NK-92 (cell line): ENCODE measurements around the gene MAST3.

ENCODE experiments used
- DNase-seq: peaks from one replicate; lab custom pipeline; 2025; ENCODE audit not compliant: unreplicated experiment; lab: John Stamatoyannopoulos, UW

Gene MAST3

DNA sequence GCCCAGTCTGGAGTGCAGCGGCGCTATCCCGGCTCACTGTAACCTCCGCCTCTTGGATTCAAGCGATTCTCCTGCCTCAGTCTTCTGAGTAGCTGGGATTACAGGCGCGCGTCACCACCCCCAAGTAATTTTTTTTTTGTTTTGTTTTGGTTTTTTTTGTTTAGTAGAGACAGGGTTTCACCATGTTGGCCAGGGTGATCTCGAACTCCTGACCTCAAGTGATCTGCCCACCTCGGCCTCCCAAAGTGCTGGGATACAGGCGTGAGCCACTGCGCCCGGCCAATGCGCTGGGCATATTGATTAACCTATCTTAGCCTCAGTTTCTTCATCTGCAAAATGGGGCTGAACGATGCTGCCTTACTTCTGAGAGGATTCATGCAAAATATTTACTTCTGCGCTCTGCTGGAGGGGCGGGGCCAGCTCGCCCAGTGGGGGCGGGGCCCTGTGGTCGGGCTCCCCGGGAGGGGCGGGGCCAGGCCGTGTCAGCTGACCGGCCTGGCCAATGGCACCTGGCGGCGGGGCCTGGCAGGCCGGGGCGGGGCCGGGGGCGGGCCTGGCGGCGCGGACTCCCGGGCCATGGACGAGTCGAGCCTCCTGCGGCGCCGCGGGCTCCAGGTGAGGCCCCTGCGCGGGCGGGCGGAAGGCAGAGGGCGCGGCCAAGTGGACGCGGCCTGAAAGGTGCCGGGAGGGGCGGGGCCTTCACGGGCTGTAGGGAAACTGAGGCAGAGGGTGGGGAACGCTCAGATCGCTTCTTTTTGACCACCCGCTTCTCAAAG, at the start of gene MAST3:
MAST3 (plus strand) TSS at position 562 of the 776 bp plus-strand sequence; CDS start at position 577, 15 bp downstream.
- DNase-seq, result no peak

- DNase-seq, result no peak
Measured at GRCh38 chr19:18049385-18049784, 48.2 kb upstream of the MAST3 start.

- DNase-seq, result no peak
Measured at GRCh38 chr19:18051887-18052286, 45.7 kb upstream of the MAST3 start.

DNA sequence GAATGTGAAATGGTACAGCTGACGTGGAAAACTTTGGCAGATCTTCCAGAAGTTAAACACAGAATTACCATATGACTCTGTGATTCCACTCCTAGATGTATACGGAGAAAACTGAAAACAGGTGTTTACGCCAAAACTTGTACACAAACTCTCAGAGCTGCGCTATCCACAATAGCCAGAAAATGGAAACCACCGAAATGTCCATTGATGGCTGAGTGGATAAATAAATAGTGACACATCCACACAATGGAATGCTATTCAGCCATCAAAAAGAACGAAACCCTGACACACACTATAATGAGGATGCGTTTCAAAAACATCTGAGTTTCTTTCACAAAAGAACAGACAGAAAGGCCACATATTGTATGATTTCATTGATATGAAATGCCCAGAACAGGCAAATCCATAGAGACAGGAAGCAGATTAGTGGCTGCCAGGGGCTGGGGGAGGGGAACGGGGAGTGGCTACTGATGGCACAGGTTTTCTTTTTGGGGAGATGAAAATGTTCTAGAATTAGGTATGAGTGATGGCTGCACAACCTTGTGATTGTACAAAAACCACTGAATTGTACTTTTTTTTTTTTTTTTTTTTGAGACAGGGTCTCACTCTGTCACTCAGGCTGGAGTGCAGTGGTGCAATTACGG, 43.9 kb upstream of the MAST3 start:
- no peak for DNase-seq

GRCh38 chr19:18055967-18056366, 41.6 kb upstream of the MAST3 start:
- DNase-seq, result no peak

- DNase-seq, result no peak
Measured at GRCh38 chr19:18057557-18057956, 40.0 kb upstream of the MAST3 start.

GRCh38 chr19:18058208-18059009, 39.2 kb upstream of the MAST3 start:
- no peak for DNase-seq

DNA sequence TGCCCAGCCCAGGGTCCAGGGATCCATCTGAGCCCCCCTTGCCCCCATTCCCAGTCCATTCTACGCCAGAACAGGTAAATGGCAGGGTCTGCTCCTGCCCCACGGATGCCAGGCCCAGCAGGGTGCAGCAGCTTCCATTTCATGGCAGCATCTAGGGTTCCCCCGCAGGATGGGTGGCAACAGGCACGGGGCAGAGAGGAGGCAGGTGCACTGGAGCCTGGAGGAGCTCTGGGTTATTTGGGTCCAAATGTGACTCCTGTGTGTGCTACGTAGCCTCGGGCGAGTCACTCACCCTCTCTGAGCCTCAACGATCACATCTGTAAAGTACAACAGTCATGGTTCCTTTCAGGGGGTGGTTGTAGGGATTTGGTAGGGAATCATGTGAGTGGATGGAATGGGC, 38.3 kb upstream of the MAST3 start:
- DNase-seq, result no peak

DNA sequence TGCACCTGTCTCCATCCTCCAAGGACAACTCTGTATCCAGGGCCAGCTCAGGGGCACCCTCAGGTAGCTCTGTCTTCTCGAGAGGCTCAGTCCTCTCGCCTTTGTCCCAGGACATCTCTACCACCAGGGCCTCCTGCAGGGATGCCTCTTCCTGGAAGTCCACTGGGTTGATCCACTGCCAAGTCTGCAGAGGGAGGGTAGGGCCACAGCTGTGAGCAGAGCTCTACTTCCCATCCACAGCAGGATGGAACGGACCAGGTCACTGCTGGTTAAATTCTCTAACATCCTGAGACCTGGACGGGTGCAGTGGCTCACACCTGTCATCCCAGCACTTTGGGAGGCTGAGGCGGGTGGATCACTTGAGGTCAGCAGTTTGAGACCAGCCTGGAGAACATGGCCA, 37.7 kb upstream of the MAST3 start:
- DNase-seq, result no peak

DNA sequence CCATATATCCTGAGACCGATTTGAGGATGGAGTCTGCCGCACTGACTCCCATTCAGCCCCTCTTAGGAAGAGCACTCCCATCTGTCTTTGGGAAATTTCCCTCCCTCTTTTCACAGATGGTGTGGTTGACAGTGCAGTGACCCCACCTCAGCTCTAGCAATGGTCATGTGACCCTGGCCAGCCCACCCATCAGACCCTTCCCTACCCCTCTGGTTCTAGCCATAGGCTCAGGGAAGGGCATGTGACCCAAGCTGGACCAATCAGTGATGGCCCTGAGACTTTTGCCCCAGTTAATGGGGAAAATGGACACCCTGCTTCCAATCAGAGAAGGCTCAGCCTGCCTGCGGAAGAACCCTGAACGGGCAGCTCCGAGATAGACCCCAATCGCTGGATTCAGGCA, 37.1 kb upstream of the MAST3 start:
- DNase-seq, result no peak

- no peak for DNase-seq
Measured at GRCh38 chr19:18062028-18062427, 35.5 kb upstream of the MAST3 start.

DNA sequence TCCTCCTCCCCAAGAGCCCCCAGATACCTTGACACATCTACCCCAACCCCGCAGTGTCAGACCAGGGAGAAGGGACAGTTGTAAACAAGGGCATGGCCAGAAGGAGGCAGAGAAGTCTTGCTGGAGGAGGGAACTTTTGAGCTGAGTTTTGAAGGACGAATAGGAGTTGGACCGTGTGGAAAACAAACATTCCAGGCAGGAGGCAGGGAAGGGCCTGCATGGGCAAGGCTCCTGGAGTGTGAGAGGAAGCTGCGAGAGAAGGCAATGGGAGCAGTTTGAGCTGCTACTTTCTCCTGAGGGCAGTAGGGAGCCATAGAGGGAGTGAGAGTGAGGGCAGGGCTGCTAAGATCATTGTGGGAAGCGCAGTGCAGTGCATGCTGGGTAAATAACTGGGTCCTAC, 34.1 kb upstream of the MAST3 start:
- DNase-seq, result no peak

- no peak for DNase-seq
Measured at GRCh38 chr19:18065173-18065495, 32.4 kb upstream of the MAST3 start.

DNA sequence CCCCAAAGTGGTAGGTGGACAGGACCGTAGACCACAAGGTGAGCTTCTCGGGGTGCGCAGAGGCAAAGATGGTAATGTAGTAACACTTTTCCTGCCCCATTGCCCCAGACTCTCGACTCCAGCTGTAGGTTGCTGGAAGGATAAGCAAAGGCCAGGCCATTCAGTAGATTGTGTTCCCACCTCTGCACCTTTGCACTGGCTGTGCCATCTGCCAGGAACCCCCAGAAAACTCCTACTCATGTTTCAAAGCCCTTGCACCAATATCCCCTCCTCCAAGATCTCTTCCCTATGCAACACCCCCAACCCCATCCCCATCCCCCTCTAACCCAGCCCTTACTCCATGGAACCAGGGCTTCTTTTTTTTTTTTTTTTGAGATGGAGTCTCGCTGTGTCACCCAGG, 29.2 kb upstream of the MAST3 start:
- no peak for DNase-seq

GRCh38 chr19:18069383-18069782, 28.2 kb upstream of the MAST3 start:
- no peak for DNase-seq

GRCh38 chr19:18070181-18070580, 27.4 kb upstream of the MAST3 start:
- DNase-seq, result no peak

GRCh38 chr19:18072335-18072734, 25.2 kb upstream of the MAST3 start:
- no peak for DNase-seq

- no peak for DNase-seq
Measured at GRCh38 chr19:18073197-18073596, 24.4 kb upstream of the MAST3 start.

DNA sequence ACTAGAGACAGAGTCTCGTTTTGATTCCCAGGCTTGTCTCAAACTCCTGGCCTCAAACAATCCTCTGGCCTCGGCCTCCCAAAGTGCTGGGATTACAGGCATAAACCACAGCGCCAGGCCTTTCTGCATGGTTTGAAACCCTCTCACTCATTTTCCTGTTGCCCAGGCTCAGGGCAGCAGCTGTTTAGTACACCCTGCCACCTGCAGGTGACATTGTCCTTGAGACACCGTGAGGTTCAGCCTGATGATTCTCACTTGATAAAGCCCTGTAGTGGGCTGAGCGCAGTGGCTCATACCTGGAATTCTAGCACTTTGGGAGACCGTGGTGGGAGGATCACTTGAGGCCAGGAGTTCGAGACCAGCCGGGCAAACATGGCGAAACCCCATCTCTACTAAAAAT, 23.4 kb upstream of the MAST3 start:
- no peak for DNase-seq

DNA sequence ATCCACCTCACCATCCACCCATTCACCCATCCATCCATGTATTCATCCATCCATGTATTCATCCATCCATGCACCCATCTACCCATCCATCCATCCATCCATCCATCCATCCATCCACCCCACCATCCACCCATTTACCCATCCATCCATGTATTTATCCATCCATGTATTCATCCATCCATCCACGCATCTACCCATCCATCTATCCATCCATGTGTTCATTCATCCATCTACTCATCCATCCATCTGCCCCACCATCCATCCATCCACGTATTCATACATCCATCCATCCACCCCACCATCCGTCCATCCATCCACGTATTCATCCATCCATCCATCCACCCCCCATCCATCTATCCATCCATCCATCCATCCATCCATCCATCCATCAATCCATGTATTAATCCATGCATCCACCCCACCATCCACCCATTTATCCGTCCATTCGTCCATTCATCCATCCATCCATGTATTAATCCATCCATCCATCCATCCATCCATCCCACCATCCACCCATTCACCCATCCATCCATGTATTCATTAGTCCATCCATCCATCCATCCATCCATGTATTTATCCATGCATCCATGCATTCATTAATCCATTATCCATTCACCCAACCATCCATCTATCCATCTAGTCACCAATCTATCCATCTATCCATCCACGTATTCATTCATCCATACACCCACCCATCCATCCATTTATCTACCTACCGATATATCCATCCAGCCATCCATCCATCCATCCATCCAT, 13.5 kb upstream of the MAST3 start:
- no peak for DNase-seq

- DNase-seq, result no peak
Measured at GRCh38 chr19:18085702-18086457, 11.7 kb upstream of the MAST3 start.
